Stimulated activated naive CD8-positive, alpha-beta T cell treated with anti-CD3 and anti-CD28 coated beads, Interleukin-15, Interleukin-2, amounts not matched to agents 100 U/mL and 50 U/mL, for 24 hours (primary cell): ENCODE measurements around the gene PLEKHS1.
"Not testable (repeated sequence)": the region's sequence is repeated elsewhere in the genome, so short reads cannot be mapped to it uniquely, and the experiment has no call there.

Source experiments
- ATAC-seq: fragments of 150-1000 bp; cut with Tn5 transposase; one replicate; pipeline ENCODE4 v1.10.0; 2021
- DNase-seq: peaks from one replicate; pipeline ENCODE4 v3.0.0; 2021

PLEKHS1 gene

GRCh38 chr10:113742466-113742865 is 9.0 kb upstream of the PLEKHS1 start:
- no peak for ATAC-seq

GRCh38 chr10:113743594-113743993 is 7.9 kb upstream of the PLEKHS1 start:
- DNase-seq (no peak), ATAC-seq (no peak)

More at GRCh38 chr10:113742466-113742865, 9.0 kb upstream of the PLEKHS1 start:
- DNase-seq, result no peak

- DNase-seq (no peak), ATAC-seq (no peak)
Observed at GRCh38 chr10:113745374-113745773, 6.1 kb upstream of the PLEKHS1 start.

GRCh38 chr10:113746217-113746957 is 5.1 kb upstream of the PLEKHS1 start:
- no peak for ATAC-seq
- DNase-seq, result no peak

- DNase-seq (no peak), ATAC-seq (no peak)
Observed at GRCh38 chr10:113752553-113752952, 1.1 kb downstream of the PLEKHS1 start.

- ATAC-seq, result no peak
- no peak for DNase-seq
Observed at GRCh38 chr10:113753020-113753692, 1.7 kb downstream of the PLEKHS1 start.

GRCh38 chr10:113754125-113754524 is 2.6 kb downstream of the PLEKHS1 start:
- ATAC-seq, result peak; percentile 9
- DNase-seq, result no peak

GRCh38 chr10:113754768-113755167 is 3.3 kb downstream of the PLEKHS1 start:
- DNase-seq, result no peak

GRCh38 chr10:113756940-113757543 is 5.6 kb downstream of the PLEKHS1 start:
- ATAC-seq (no peak), DNase-seq (no peak)

More at GRCh38 chr10:113754768-113755167, 3.3 kb downstream of the PLEKHS1 start:
- ATAC-seq, result no peak

- ATAC-seq (no peak), DNase-seq (no peak)
Observed at GRCh38 chr10:113762083-113762482, 10.6 kb downstream of the PLEKHS1 start.

GRCh38 chr10:113764582-113764981 is 13.1 kb downstream of the PLEKHS1 start:
- ATAC-seq (no peak), DNase-seq (no peak)

- ATAC-seq (no peak), DNase-seq (no peak)
Observed at GRCh38 chr10:113765910-113766309, 14.4 kb downstream of the PLEKHS1 start.

GRCh38 chr10:113767222-113767621 is 15.7 kb downstream of the PLEKHS1 start:
- no peak for ATAC-seq

GRCh38 chr10:113770346-113770745 is 18.9 kb downstream of the PLEKHS1 start:
- DNase-seq (no peak), ATAC-seq (no peak)

More at GRCh38 chr10:113767222-113767621, 15.7 kb downstream of the PLEKHS1 start:
- no peak for DNase-seq

- not testable (repeated sequence) for DNase-seq, ATAC-seq
Observed at GRCh38 chr10:113771131-113771530, 19.6 kb downstream of the PLEKHS1 start.

- ATAC-seq (no peak), DNase-seq (no peak)
Observed at GRCh38 chr10:113775686-113776294, 24.3 kb downstream of the PLEKHS1 start.

- no peak for DNase-seq
- ATAC-seq, result no peak
Observed at GRCh38 chr10:113776553-113776952, 25.1 kb downstream of the PLEKHS1 start.

GRCh38 chr10:113780681-113781250 is 29.3 kb downstream of the PLEKHS1 start:
- no peak for DNase-seq
- ATAC-seq, result no peak

GRCh38 chr10:113782367-113782766 is 30.9 kb downstream of the PLEKHS1 start:
- no peak for DNase-seq
- no peak for ATAC-seq

- DNase-seq, result no peak
- ATAC-seq, result no peak
Observed at GRCh38 chr10:113782986-113783704, 31.7 kb downstream of the PLEKHS1 start.

GRCh38 chr10:113788604-113789083 is 37.2 kb downstream of the PLEKHS1 start:
- no peak for ATAC-seq
- no peak for DNase-seq
